Measurements from ENCODE around the gene RIBC2.
"Not testable (repeated sequence)": the region's sequence is repeated elsewhere in the genome, so short reads cannot be mapped to it uniquely, and the experiment has no call there.

Gene RIBC2

GRCh38 chr22:45450101-45450785 is 36.8 kb downstream of the RIBC2 start:
- no peak for DNase-seq

GRCh38 chr22:45450921-45451651 is 37.6 kb downstream of the RIBC2 start:
- DNase-seq: no peak

GRCh38 chr22:45451972-45452371 is 38.5 kb downstream of the RIBC2 start:
- DNase-seq: no peak

GRCh38 chr22:45452565-45453379 is 39.3 kb downstream of the RIBC2 start:
- DNase-seq: no peak

GRCh38 chr22:45453764-45454163 is 40.3 kb downstream of the RIBC2 start:
- no peak for DNase-seq

GRCh38 chr22:45454275-45454674 is 40.8 kb downstream of the RIBC2 start:
- no peak for DNase-seq

- DNase-seq: no peak
These were observed 41.7 kb downstream of the RIBC2 start for GRCh38 chr22:45455212-45455611.

GRCh38 chr22:45455621-45456020 is 42.1 kb downstream of the RIBC2 start:
- no peak for DNase-seq

- no peak for DNase-seq
These were observed 43.3 kb downstream of the RIBC2 start for GRCh38 chr22:45456811-45457210.

- no peak for DNase-seq
These were observed 45.0 kb downstream of the RIBC2 start for GRCh38 chr22:45458532-45458931.

- no peak for DNase-seq
These were observed 45.7 kb downstream of the RIBC2 start for GRCh38 chr22:45459235-45459634.

GRCh38 chr22:45460288-45461109 is 47.0 kb downstream of the RIBC2 start:
- no peak for DNase-seq

- no peak for DNase-seq
These were observed 48.7 kb downstream of the RIBC2 start for GRCh38 chr22:45462034-45462655.

GRCh38 chr22:45463691-45464090 is 50.2 kb downstream of the RIBC2 start:
- not testable (repeated sequence) for DNase-seq

- DNase-seq: no peak
These were observed 52.1 kb downstream of the RIBC2 start for GRCh38 chr22:45465633-45466032.

GRCh38 chr22:45468872-45469271 is 55.4 kb downstream of the RIBC2 start:
- no peak for DNase-seq

- DNase-seq: no peak
These were observed 56.0 kb downstream of the RIBC2 start for GRCh38 chr22:45469281-45470073.

- DNase-seq: no peak
These were observed 57.4 kb downstream of the RIBC2 start for GRCh38 chr22:45470871-45471270.

- DNase-seq: no peak
These were observed 58.9 kb downstream of the RIBC2 start for GRCh38 chr22:45472426-45472825.

GRCh38 chr22:45473626-45474237 is 60.2 kb downstream of the RIBC2 start:
- DNase-seq: no peak
